Measurements from ENCODE around the gene ZNF273. TPM values are rescaled to one million over a fixed set of nuclear protein-coding genes. Genes with fewer than 3 reads are reported as not detected.

The ZNF273 gene
- 1.1 and 2.3 TPM in 2 replicates for total RNA-seq

GRCh38 chr7:64902806-64903721, at the start of gene ZNF273:
TSS of gene ZNF273 (plus strand) at chr7:64903273. CDS start at chr7:64903318, 45 bp downstream.

Other genes starting within 250 kb of the ZNF273 start
- 1.9 and 3.3 TPM in 2 replicates for gene ZNF107, start 237.1 kb upstream of the ZNF273 start, total RNA-seq
- 4.5 and 5.2 TPM in 2 replicates for gene ZNF138, start 108.8 kb upstream of the ZNF273 start, total RNA-seq
- gene ZNF117, start 87.8 kb downstream of the ZNF273 start, total RNA-seq: 7.0 and 7.7 TPM in 2 replicates
- 7.0 and 8.1 TPM in 2 replicates for gene ERV3-1, start 103.4 kb downstream of the ZNF273 start, total RNA-seq

Data from cardiac ventricle fibroblast (primary cell).